T-helper 2 cell treated with Interferon-gamma antibody and Interleukin-4, amounts not matched to agents 100 ng/mL and 5 ng/mL, for 36 hours (primary cell): ENCODE measurements around the gene TMEM207. TPM values are rescaled to one million over a fixed set of nuclear protein-coding genes. Genes with fewer than 3 reads are reported as not detected.
"Not testable (repeated sequence)": the region's sequence is repeated elsewhere in the genome, so short reads cannot be mapped to it uniquely, and the experiment has no call there.

Experiments
- intact Hi-C: fragments of 100-400 bp; cut with micrococcal nuclease; formaldehyde crosslinking; loops from one replicate; pipeline ENCODE4 v1.15.1; 2023
- total RNA-seq: library from RNA; stranded (reverse); gene quantifications from 2 replicates; pipeline ENCODE4 v1.2.3, GENCODE V29; 2022

TMEM207 gene
- not detected in 2 replicates for total RNA-seq

- intact Hi-C loops: loop anchor here (10.0 kb wide), 1 partner anchor 245 kb away; no protein-coding TSS in a partner anchor
Observed at GRCh38 chr3:190449801-190450200, at the start of gene TMEM207. TMEM207 (minus strand) TSS chr3:190449901; CDS start chr3:190449809, 92 bp downstream.

GRCh38 chr3:190499122-190499521 is 49.4 kb upstream of the TMEM207 start:
- intact Hi-C loops: no loop called here

- intact Hi-C loops: no loop called here
Observed at GRCh38 chr3:190498293-190498692, 48.6 kb upstream of the TMEM207 start.

GRCh38 chr3:190497811-190498210 is 48.1 kb upstream of the TMEM207 start:
- intact Hi-C loops: no loop called here

- intact Hi-C loops: no loop called here
Observed at GRCh38 chr3:190496859-190497258, 47.2 kb upstream of the TMEM207 start.

GRCh38 chr3:190495796-190496195 is 46.1 kb upstream of the TMEM207 start:
- intact Hi-C loops: no loop called here

- intact Hi-C loops: no loop called here
Observed at GRCh38 chr3:190495354-190495753, 45.7 kb upstream of the TMEM207 start.

GRCh38 chr3:190494907-190495306 is 45.2 kb upstream of the TMEM207 start:
- intact Hi-C loops: no loop called here

GRCh38 chr3:190492966-190493365 is 43.3 kb upstream of the TMEM207 start:
- intact Hi-C loops: loop anchor here (1.0 kb wide), 1 partner anchor 20 kb away; no protein-coding TSS in a partner anchor

- intact Hi-C loops: loop anchor here (1.0 kb wide), 1 partner anchor 21 kb away; no protein-coding TSS in a partner anchor
Observed at GRCh38 chr3:190492129-190492528, 42.4 kb upstream of the TMEM207 start.

- intact Hi-C loops: loop anchor here (1.0 kb wide), 1 partner anchor 22 kb away; no protein-coding TSS in a partner anchor
Observed at GRCh38 chr3:190491533-190492054, 41.9 kb upstream of the TMEM207 start.

- intact Hi-C loops: no loop called here
Observed at GRCh38 chr3:190486908-190487607, 37.4 kb upstream of the TMEM207 start.

- intact Hi-C loops: no loop called here
Observed at GRCh38 chr3:190486533-190486864, 36.8 kb upstream of the TMEM207 start.

GRCh38 chr3:190485830-190486532 is 36.3 kb upstream of the TMEM207 start:
- intact Hi-C loops: no loop called here

GRCh38 chr3:190481779-190482178 is 32.1 kb upstream of the TMEM207 start:
- intact Hi-C loops: no loop called here

- intact Hi-C loops: not testable (repeated sequence)
Observed at GRCh38 chr3:190473261-190473660, 23.6 kb upstream of the TMEM207 start.

- intact Hi-C loops: no loop called here
Observed at GRCh38 chr3:190467922-190468321, 18.2 kb upstream of the TMEM207 start.

GRCh38 chr3:190458040-190458439 is 8.3 kb upstream of the TMEM207 start:
- intact Hi-C loops: no loop called here

GRCh38 chr3:190456770-190457169 is 7.1 kb upstream of the TMEM207 start:
- intact Hi-C loops: no loop called here

GRCh38 chr3:190455828-190456227 is 6.1 kb upstream of the TMEM207 start:
- intact Hi-C loops: no loop called here

GRCh38 chr3:190448256-190448655 is 1.4 kb downstream of the TMEM207 start:
- intact Hi-C loops: loop anchor here (10.0 kb wide), 1 partner anchor 247 kb away; no protein-coding TSS in a partner anchor

GRCh38 chr3:190446573-190447279 is 3.0 kb downstream of the TMEM207 start:
- intact Hi-C loops: loop anchor here (10.0 kb wide), 1 partner anchor 248 kb away; no protein-coding TSS in a partner anchor
